ENCODE measurements around the gene LRRC55.

The LRRC55 gene

GRCh38 chr11:57231539-57232253 is 49.9 kb downstream of the LRRC55 start:
- Mint-ChIP-seq H3K4me3 (no peak overlapping the region), H3K9me3 (no peaks in the 10 kb centered on the region), H3K36me3 (ENCODE audit: insufficient read depth) (no peaks in the 10 kb centered on the region), H3K27me3 (peaks cover 71% of the 10 kb centered on the region), H3K27ac (ENCODE audit: low read depth) (no peak overlapping the region), H3K4me1 (peaks cover 5% of the 10 kb centered on the region)
- DNase-seq (ENCODE audit: low spot score in 2 of 2) (no peak), ATAC-seq (replicated peaks; ENCODE audit: extremely low read depth, poor library complexity, severe bottlenecking) (no peak)

GRCh38 chr11:57233702-57234101 is 51.9 kb downstream of the LRRC55 start:
- no peak for DNase-seq (ENCODE audit: low spot score in 2 of 2)
- no peaks in the 10 kb centered on the region for H3K36me3 Mint-ChIP-seq (ENCODE audit: insufficient read depth)
- H3K4me1 Mint-ChIP-seq: peaks cover 11% of the 10 kb centered on the region
- H3K27me3 Mint-ChIP-seq: peaks cover 91% of the 10 kb centered on the region
- no peak overlapping the region for H3K4me3 Mint-ChIP-seq
- no peak for ATAC-seq (replicated peaks; ENCODE audit: extremely low read depth, poor library complexity, severe bottlenecking)
- no peaks in the 10 kb centered on the region for H3K9me3 Mint-ChIP-seq
- H3K27ac Mint-ChIP-seq (ENCODE audit: low read depth): no peak overlapping the region

GRCh38 chr11:57235761-57236703 is 54.3 kb downstream of the LRRC55 start:
- Mint-ChIP-seq H3K36me3 (ENCODE audit: insufficient read depth) (no peaks in the 10 kb centered on the region), H3K9me3 (no peaks in the 10 kb centered on the region), H3K27me3 (peaks cover 86% of the 10 kb centered on the region), H3K27ac (ENCODE audit: low read depth) (no peak overlapping the region), H3K4me1 (peaks cover 11% of the 10 kb centered on the region), H3K4me3 (no peak overlapping the region)
- ATAC-seq (replicated peaks; ENCODE audit: extremely low read depth, poor library complexity, severe bottlenecking): no peak
- DNase-seq (ENCODE audit: low spot score in 2 of 2): no peak

- H3K27ac Mint-ChIP-seq (ENCODE audit: low read depth): no peak within 1 kb of the TSS
- no peaks in the 10 kb centered on the region for H3K36me3 Mint-ChIP-seq (ENCODE audit: insufficient read depth)
- no peak within 1 kb of the TSS for H3K4me3 Mint-ChIP-seq
- peaks cover 6% of the 10 kb centered on the region for H3K4me1 Mint-ChIP-seq
- H3K27me3 Mint-ChIP-seq: peaks cover 74% of the 10 kb centered on the region
- no peaks in the 10 kb centered on the region for H3K9me3 Mint-ChIP-seq
- ATAC-seq (replicated peaks; ENCODE audit: extremely low read depth, poor library complexity, severe bottlenecking) (no peak), DNase-seq (ENCODE audit: low spot score in 2 of 2) (no peak)
Measured at GRCh38 chr11:57237204-57237681, 55.5 kb downstream of the LRRC55 start, which contains the start of gene APLNR. TSS of gene APLNR (minus strand) at chr11:57237250. CDS start at chr11:57237004, 246 bp downstream.

GRCh38 chr11:57239348-57239747 is 57.6 kb downstream of the LRRC55 start:
- Mint-ChIP-seq H3K27ac (ENCODE audit: low read depth) (no peak overlapping the region), H3K27me3 (peaks cover 53% of the 10 kb centered on the region)
- ATAC-seq (replicated peaks; ENCODE audit: extremely low read depth, poor library complexity, severe bottlenecking): no peak

GRCh38 chr11:57240007-57240406 is 58.3 kb downstream of the LRRC55 start:
- peaks cover 11% of the 10 kb centered on the region for H3K4me1 Mint-ChIP-seq
- no peaks in the 10 kb centered on the region for H3K36me3 Mint-ChIP-seq (ENCODE audit: insufficient read depth)
- H3K27ac Mint-ChIP-seq (ENCODE audit: low read depth): no peak overlapping the region
- H3K27me3 Mint-ChIP-seq: peaks cover 46% of the 10 kb centered on the region
- H3K4me3 Mint-ChIP-seq: no peak overlapping the region
- ATAC-seq (replicated peaks; ENCODE audit: extremely low read depth, poor library complexity, severe bottlenecking) (no peak), DNase-seq (ENCODE audit: low spot score in 2 of 2) (no peak)
- no peaks in the 10 kb centered on the region for H3K9me3 Mint-ChIP-seq

More at GRCh38 chr11:57239348-57239747, 57.6 kb downstream of the LRRC55 start:
- Mint-ChIP-seq H3K9me3 (no peaks in the 10 kb centered on the region), H3K36me3 (ENCODE audit: insufficient read depth) (no peaks in the 10 kb centered on the region), H3K4me1 (peaks cover 6% of the 10 kb centered on the region), H3K4me3 (no peak overlapping the region)
- DNase-seq (ENCODE audit: low spot score in 2 of 2): no peak

GRCh38 chr11:57240757-57241156 is 59.0 kb downstream of the LRRC55 start:
- Mint-ChIP-seq H3K27me3 (peaks cover 39% of the 10 kb centered on the region), H3K36me3 (ENCODE audit: insufficient read depth) (no peaks in the 10 kb centered on the region), H3K9me3 (no peaks in the 10 kb centered on the region), H3K4me3 (no peak overlapping the region), H3K27ac (ENCODE audit: low read depth) (no peak overlapping the region), H3K4me1 (peaks cover 11% of the 10 kb centered on the region)
- DNase-seq (ENCODE audit: low spot score in 2 of 2) (no peak), ATAC-seq (replicated peaks; ENCODE audit: extremely low read depth, poor library complexity, severe bottlenecking) (no peak)

Measured in central memory CD8-positive, alpha-beta T cell (primary cell).